Spleen (tissue), 7 donors: ENCODE data around the gene MDGA2.

Experiments
- POLR2AphosphoS5 ChIP-seq, 3 donors: sonication (generic); formaldehyde crosslinking; IDR thresholded peaks; one replicate each; pipeline ENCODE4 v1.5.1; 2017; ENCODE audit warnings: antibody characterized with exemption in 3 of 3
- TF ChIP-seq, protein P1 (sequence below), 11 experiments: fragments of 200-600 bp in 7 of 11; fragments of 450-650 bp in 4 of 11; sonication (generic) in 4 of 11; IDR thresholded peaks in 8 of 11; conservative IDR thresholded peaks in 3 of 11; 1 replicate in 7 of 11; 2 replicates in 4 of 11; pipeline versions ENCODE4 v1.4.0 to v1.8.0; 2016 to 2021; ENCODE audit warnings: antibody characterized with exemption in 11 of 11, inconsistent platforms in 4 of 11, mild to moderate bottlenecking in 1 of 11
- donor health status: DM: no; HTN: no; CAD: no; lungs with moderate emphysema.
- donor health status: DM: no; HTN: no; CAD: no.
- donor health status: DM: no; HTN: no; CAD: no.

- TF ChIP-seq, protein P1, sequence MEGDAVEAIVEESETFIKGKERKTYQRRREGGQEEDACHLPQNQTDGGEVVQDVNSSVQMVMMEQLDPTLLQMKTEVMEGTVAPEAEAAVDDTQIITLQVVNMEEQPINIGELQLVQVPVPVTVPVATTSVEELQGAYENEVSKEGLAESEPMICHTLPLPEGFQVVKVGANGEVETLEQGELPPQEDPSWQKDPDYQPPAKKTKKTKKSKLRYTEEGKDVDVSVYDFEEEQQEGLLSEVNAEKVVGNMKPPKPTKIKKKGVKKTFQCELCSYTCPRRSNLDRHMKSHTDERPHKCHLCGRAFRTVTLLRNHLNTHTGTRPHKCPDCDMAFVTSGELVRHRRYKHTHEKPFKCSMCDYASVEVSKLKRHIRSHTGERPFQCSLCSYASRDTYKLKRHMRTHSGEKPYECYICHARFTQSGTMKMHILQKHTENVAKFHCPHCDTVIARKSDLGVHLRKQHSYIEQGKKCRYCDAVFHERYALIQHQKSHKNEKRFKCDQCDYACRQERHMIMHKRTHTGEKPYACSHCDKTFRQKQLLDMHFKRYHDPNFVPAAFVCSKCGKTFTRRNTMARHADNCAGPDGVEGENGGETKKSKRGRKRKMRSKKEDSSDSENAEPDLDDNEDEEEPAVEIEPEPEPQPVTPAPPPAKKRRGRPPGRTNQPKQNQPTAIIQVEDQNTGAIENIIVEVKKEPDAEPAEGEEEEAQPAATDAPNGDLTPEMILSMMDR (IDR thresholded peaks at IDR 0.05 in 8 of 11, conservative IDR thresholded peaks at IDR 0.05 in 3 of 11): no peak
- no peak for TF ChIP-seq POLR2AphosphoS5 (IDR thresholded peaks at IDR 0.05)
Observed at GRCh38 chr14:47044841-47045240, 630.6 kb downstream of the MDGA2 start.
